Astrocyte (in vitro differentiated cells and primary cell): ENCODE data around the gene HS2ST1. TPM values are rescaled to one million over a fixed set of nuclear protein-coding genes. Genes with fewer than 3 reads are reported as not detected.

Experiments
- DNase-seq: peaks from one replicate; pipeline ENCODE4 v3.0.0-alpha.2; 2010; ENCODE audit warnings: low read depth
- FAIRE-seq: peaks from 2 replicates; lab custom pipeline; 2011; peaks lifted over from hg19 to GRCh38; lab: Jason Lieb, UNC
- H2AFZ ChIP-seq: 2 replicates; pipeline ENCODE4 v1.6.0; 2012; ENCODE audit warnings: low read depth, low read length, inconsistent platforms
- H3K27ac ChIP-seq: 2 replicates; pipeline ENCODE4 v1.5.1; 2011; ENCODE audit warnings: low read depth, low read length, inconsistent platforms
- H3K27me3 ChIP-seq: 2 replicates; pipeline ENCODE4 v1.6.0; 2011; ENCODE audit warnings: low read length, inconsistent platforms; ENCODE audit not compliant: insufficient read depth
- H3K36me3 ChIP-seq: 2 replicates; pipeline ENCODE4 v1.5.1; 2011; ENCODE audit warnings: low read length, inconsistent platforms; ENCODE audit not compliant: insufficient read depth
- H3K4me1 ChIP-seq: 2 replicates; pipeline ENCODE4 v1.5.1; 2011; ENCODE audit warnings: low read length, inconsistent platforms; ENCODE audit not compliant: insufficient read depth
- H3K4me2 ChIP-seq: 2 replicates; pipeline ENCODE4 v1.6.0; 2012; ENCODE audit warnings: low read length, inconsistent platforms
- H3K4me3 ChIP-seq: 2 replicates; pipeline ENCODE4 v1.5.1; 2011; ENCODE audit warnings: low read depth, mild to moderate bottlenecking, low read length, inconsistent platforms; ENCODE audit not compliant: insufficient read depth
- H3K79me2 ChIP-seq: 2 replicates; pipeline ENCODE4 v1.6.0; 2012; ENCODE audit warnings: mild to moderate bottlenecking, low read length, inconsistent platforms; ENCODE audit not compliant: insufficient read depth
- H3K9ac ChIP-seq: 2 replicates; pipeline ENCODE4 v1.6.0; 2012; ENCODE audit warnings: mild to moderate bottlenecking, low read length, inconsistent platforms
- H3K9me3 ChIP-seq: 2 replicates; pipeline ENCODE4 v1.5.1; 2012; ENCODE audit warnings: low read depth, mild to moderate bottlenecking, low read length, inconsistent platforms; ENCODE audit not compliant: insufficient read depth
- H4K20me1 ChIP-seq: 2 replicates; pipeline ENCODE4 v1.6.0; 2012; ENCODE audit warnings: low read length, inconsistent platforms; ENCODE audit not compliant: insufficient read depth
- H3K27ac Mint-ChIP-seq: one replicate; pipeline ENCODE4 v1.8.0; 2021; ENCODE audit warnings: mild to moderate bottlenecking, mixed read lengths; ENCODE audit not compliant: unreplicated experiment
- H3K27me3 Mint-ChIP-seq: one replicate; pipeline ENCODE4 v1.8.0; 2021; ENCODE audit warnings: low read depth, mixed read lengths; ENCODE audit not compliant: unreplicated experiment
- H3K36me3 Mint-ChIP-seq: one replicate; pipeline ENCODE4 v1.8.0; 2021; ENCODE audit warnings: low read depth, mixed read lengths; ENCODE audit not compliant: unreplicated experiment
- H3K4me1 Mint-ChIP-seq: one replicate; pipeline ENCODE4 v1.8.0; 2021; ENCODE audit warnings: low read depth, mixed read lengths; ENCODE audit not compliant: unreplicated experiment
- H3K4me3 Mint-ChIP-seq: one replicate; pipeline ENCODE4 v1.8.0; 2021; ENCODE audit warnings: mild to moderate bottlenecking, moderate library complexity, mixed read lengths; ENCODE audit not compliant: unreplicated experiment
- H3K9me3 Mint-ChIP-seq: one replicate; pipeline ENCODE4 v1.8.0; 2021; ENCODE audit warnings: mild to moderate bottlenecking, mixed read lengths; ENCODE audit not compliant: unreplicated experiment
- CTCF ChIP-seq: IDR thresholded peaks from 2 replicates; pipeline ENCODE4 v1.5.1; 2011; ENCODE audit warnings: low read depth, mild to moderate bottlenecking, inconsistent platforms, low read length, moderate library complexity; ENCODE audit not compliant: insufficient read depth
- EZH2 ChIP-seq: IDR thresholded peaks from 2 replicates; pipeline ENCODE4 v1.6.1; 2012; ENCODE audit warnings: mild to moderate bottlenecking, low read length, inconsistent platforms; ENCODE audit not compliant: insufficient read depth
- total RNA-seq: library from RNA; stranded (reverse); gene quantifications from 2 replicates; pipeline ENCODE4 v1.2.1, GENCODE V29; 2021

Gene HS2ST1
- total RNA-seq, 1 donor from 2014 or later = 34.7 TPM

GRCh38 chr1:86914998-86915736 is 732 bp downstream of the HS2ST1 start:
- H3K9me3 Mint-ChIP-seq = no peaks in the 10 kb centered on the region
- Histone ChIP-seq H3K9me3 (no peaks in the 10 kb centered on the region), H3K4me1 (peaks cover 7% of the 10 kb centered on the region), H3K79me2 (peaks cover 84% of the 10 kb centered on the region), H3K27ac (peak overlapping the region; percentile 60), H3K9ac (peak overlapping the region; percentile 84), H3K27me3 (no peaks in the 10 kb centered on the region), H3K36me3 (no peaks in the 10 kb centered on the region), H2AFZ (peak overlapping the region; percentile 82), H4K20me1 (peaks cover 37% of the 10 kb centered on the region), H3K4me2 (peak overlapping the region; percentile 89), H3K4me3 (peak overlapping the region; percentile 92)
- H3K4me1 Mint-ChIP-seq = peaks cover 19% of the 10 kb centered on the region
- H3K36me3 Mint-ChIP-seq = peaks cover 1% of the 10 kb centered on the region
- no peaks in the 10 kb centered on the region for H3K27me3 Mint-ChIP-seq
- no peak overlapping the region for H3K4me3 Mint-ChIP-seq
- no peak overlapping the region for H3K27ac Mint-ChIP-seq
- TF ChIP-seq CTCF = no peak
- TF ChIP-seq EZH2 = no peak
- peak; percentile 61 for DNase-seq
- FAIRE-seq = no peak

GRCh38 chr1:86915737-86916235 is 1.4 kb downstream of the HS2ST1 start:
- no peak overlapping the region for H3K4me3 Mint-ChIP-seq

More at GRCh38 chr1:86915737-86916235, 1.4 kb downstream of the HS2ST1 start:
- no peak for DNase-seq
- H3K36me3 ChIP-seq = no peaks in the 10 kb centered on the region
- H3K9ac ChIP-seq = peak overlapping the region; percentile 84
- H3K4me1 ChIP-seq = peaks cover 7% of the 10 kb centered on the region
- peaks cover 85% of the 10 kb centered on the region for H3K79me2 ChIP-seq
- no peaks in the 10 kb centered on the region for H3K9me3 Mint-ChIP-seq
- no peaks in the 10 kb centered on the region for H3K27me3 ChIP-seq
- H3K27ac Mint-ChIP-seq = no peak overlapping the region
- H3K4me1 Mint-ChIP-seq = peaks cover 16% of the 10 kb centered on the region
- H3K36me3 Mint-ChIP-seq = no peaks in the 10 kb centered on the region
- H2AFZ ChIP-seq = peak overlapping the region; percentile 82
- H3K4me2 ChIP-seq = peak overlapping the region; percentile 89
- peak overlapping the region; percentile 92 for H3K4me3 ChIP-seq
- H3K27me3 Mint-ChIP-seq = no peaks in the 10 kb centered on the region
- no peak for TF ChIP-seq CTCF
- no peak for TF ChIP-seq EZH2
- peaks cover 34% of the 10 kb centered on the region for H4K20me1 ChIP-seq
- FAIRE-seq = peak; percentile 50
- H3K27ac ChIP-seq = peak overlapping the region; percentile 16
- no peaks in the 10 kb centered on the region for H3K9me3 ChIP-seq
